SK-N-SH treated with all-trans-retinoic acid at 6 μM for 48 hours (cell line): Measurements from ENCODE around the gene MLST8.

Experiments
- ARNTL ChIP-seq: fragments of 450-650 bp; formaldehyde crosslinking; IDR thresholded peaks from 2 replicates; pipeline ENCODE4 v1.5.0; 2020; ENCODE audit warnings: low read depth, mild to moderate bottlenecking, moderate library complexity, borderline replicate concordance
- ESRRG ChIP-seq: fragments of 250-450 bp; sonication (Bioruptor Pico); IDR thresholded peaks from 2 replicates; pipeline ENCODE4 v1.6.1; 2021; ENCODE audit warnings: mild to moderate bottlenecking
- ZC3H10 ChIP-seq: fragments of 250-450 bp; sonication (Bioruptor Pico); IDR thresholded peaks from 2 replicates; pipeline ENCODE4 v1.5.1; 2021; ENCODE audit warnings: mild to moderate bottlenecking, moderate library complexity
- ZNF565 ChIP-seq: fragments of 450-650 bp; formaldehyde crosslinking; conservative IDR thresholded peaks from 2 replicates; pipeline ENCODE4 v1.5.0; 2020; ENCODE audit warnings: low read depth, mild to moderate bottlenecking, moderate library complexity
- TF ChIP-seq, protein P1 (sequence below): fragments of 250-450 bp; sonication (Bioruptor Pico); IDR thresholded peaks from 2 replicates; pipeline ENCODE4 v1.5.0; 2020; ENCODE audit warnings: mild to moderate bottlenecking, moderate library complexity

DNA sequence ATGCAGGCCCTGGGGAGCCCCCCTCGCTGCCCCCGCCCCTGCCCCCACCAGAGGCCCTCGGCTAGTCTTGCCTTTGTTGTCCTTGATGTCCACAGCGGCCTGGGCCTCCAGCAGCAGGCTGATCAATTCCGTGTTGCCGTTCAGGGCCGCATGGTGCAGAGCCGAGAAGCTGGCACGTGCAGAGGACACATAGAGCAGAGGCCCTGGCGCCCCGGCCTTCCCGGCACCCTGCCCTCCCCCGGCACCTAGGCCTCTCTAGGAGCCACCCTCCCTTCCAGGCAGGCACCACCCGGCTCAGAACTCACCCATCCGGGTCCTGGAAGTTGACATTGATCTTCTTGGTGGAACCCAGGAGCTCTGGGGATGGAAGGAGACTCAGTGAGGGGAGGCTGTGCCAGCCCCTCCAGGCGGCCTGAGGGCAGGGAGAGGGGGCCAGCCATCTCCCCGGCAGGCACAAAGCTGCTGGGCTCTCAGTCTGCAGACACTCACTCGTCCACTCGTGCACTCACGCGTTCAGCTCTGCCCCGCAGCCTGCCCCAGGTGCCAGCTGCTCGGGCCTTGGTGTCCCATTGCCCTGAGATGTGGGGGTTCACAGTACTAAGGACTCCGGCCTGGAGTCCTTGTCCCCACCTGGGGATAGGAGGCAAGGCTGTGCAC is 15.1 kb upstream of the MLST8 start:
- TF ChIP-seq ZNF565 (CRISPR knock-in tag) (no peak), ARNTL (CRISPR knock-in tag) (no peak), ZC3H10 (CRISPR knock-in tag) (no peak), ESRRG (no peak)
- TF ChIP-seq, protein P1, sequence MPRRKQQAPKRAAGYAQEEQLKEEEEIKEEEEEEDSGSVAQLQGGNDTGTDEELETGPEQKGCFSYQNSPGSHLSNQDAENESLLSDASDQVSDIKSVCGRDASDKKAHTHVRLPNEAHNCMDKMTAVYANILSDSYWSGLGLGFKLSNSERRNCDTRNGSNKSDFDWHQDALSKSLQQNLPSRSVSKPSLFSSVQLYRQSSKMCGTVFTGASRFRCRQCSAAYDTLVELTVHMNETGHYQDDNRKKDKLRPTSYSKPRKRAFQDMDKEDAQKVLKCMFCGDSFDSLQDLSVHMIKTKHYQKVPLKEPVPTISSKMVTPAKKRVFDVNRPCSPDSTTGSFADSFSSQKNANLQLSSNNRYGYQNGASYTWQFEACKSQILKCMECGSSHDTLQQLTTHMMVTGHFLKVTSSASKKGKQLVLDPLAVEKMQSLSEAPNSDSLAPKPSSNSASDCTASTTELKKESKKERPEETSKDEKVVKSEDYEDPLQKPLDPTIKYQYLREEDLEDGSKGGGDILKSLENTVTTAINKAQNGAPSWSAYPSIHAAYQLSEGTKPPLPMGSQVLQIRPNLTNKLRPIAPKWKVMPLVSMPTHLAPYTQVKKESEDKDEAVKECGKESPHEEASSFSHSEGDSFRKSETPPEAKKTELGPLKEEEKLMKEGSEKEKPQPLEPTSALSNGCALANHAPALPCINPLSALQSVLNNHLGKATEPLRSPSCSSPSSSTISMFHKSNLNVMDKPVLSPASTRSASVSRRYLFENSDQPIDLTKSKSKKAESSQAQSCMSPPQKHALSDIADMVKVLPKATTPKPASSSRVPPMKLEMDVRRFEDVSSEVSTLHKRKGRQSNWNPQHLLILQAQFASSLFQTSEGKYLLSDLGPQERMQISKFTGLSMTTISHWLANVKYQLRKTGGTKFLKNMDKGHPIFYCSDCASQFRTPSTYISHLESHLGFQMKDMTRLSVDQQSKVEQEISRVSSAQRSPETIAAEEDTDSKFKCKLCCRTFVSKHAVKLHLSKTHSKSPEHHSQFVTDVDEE = no peak
